ENCODE data around the gene ZNF574. TPM values are rescaled to one million over a fixed set of nuclear protein-coding genes. Genes with fewer than 3 reads are reported as not detected.

The ZNF574 gene
- total and polyA plus RNA-seq, 8 donors = 9.4 to 15.4 (median 12.7) TPM

- DNase-seq = no peak
- intact Hi-C loops (cut with DNase I) = no loop called here
- no peak for TF ChIP-seq CTCF (IDR thresholded peaks at IDR 0.05)
Measured at GRCh38 chr19:42117076-42117475, 41.1 kb downstream of the ZNF574 start.

GRCh38 chr19:42120276-42120980, 44.5 kb downstream of the ZNF574 start:
- no peaks in the 10 kb centered on the region for H3K9me3 ChIP-seq
- H3K36me3 ChIP-seq = peaks cover 0 to 5% of the 10 kb centered on the region in 2 donors
- no peak overlapping the region for H3K4me3 ChIP-seq
- intact Hi-C loops (cut with DNase I) = no loop called here
- TF ChIP-seq CTCF (IDR thresholded peaks at IDR 0.05) = no peak
- peaks cover 0 to 41% of the 10 kb centered on the region in 2 donors for H3K4me1 ChIP-seq
- DNase-seq (no peak), ATAC-seq (no peak)
- peak overlapping the region in 1 of 2 donors; percentile 61 for H3K27ac ChIP-seq
- H3K27me3 ChIP-seq = peaks cover 0 to 15% of the 10 kb centered on the region in 2 donors

More at GRCh38 chr19:42117076-42117475, 41.1 kb downstream of the ZNF574 start:
- H3K36me3 ChIP-seq = peaks cover 0 to 5% of the 10 kb centered on the region in 2 donors
- H3K9me3 ChIP-seq = no peaks in the 10 kb centered on the region
- no peak overlapping the region for H3K4me3 ChIP-seq
- H3K4me1 ChIP-seq = peaks cover 0 to 17% of the 10 kb centered on the region in 2 donors
- no peak for ATAC-seq
- H3K27ac ChIP-seq = no peak overlapping the region
- H3K27me3 ChIP-seq = no peaks in the 10 kb centered on the region

- intact Hi-C loops (cut with DNase I) = no loop called here
- peaks cover 0 to 5% of the 10 kb centered on the region in 2 donors for H3K36me3 ChIP-seq
- peak overlapping the region in 1 of 2 donors; percentile 14 for H3K4me3 ChIP-seq
- TF ChIP-seq CTCF (IDR thresholded peaks at IDR 0.05) = no peak
- peaks cover 0 to 15% of the 10 kb centered on the region in 2 donors for H3K27me3 ChIP-seq
- H3K4me1 ChIP-seq = peaks cover 0 to 44% of the 10 kb centered on the region in 2 donors
- no peak for ATAC-seq
- no peaks in the 10 kb centered on the region for H3K9me3 ChIP-seq
- H3K27ac ChIP-seq = peak overlapping the region in 1 of 2 donors; percentile 61
- no peak for DNase-seq
Measured at GRCh38 chr19:42121036-42121621, 45.2 kb downstream of the ZNF574 start.

GRCh38 chr19:42121656-42122069, 45.7 kb downstream of the ZNF574 start:
- H3K27me3 ChIP-seq = peaks cover 0 to 15% of the 10 kb centered on the region in 2 donors
- H3K9me3 ChIP-seq = no peaks in the 10 kb centered on the region
- DNase-seq (peak in 2 of 4 donors; percentile 67 to 91), ATAC-seq (peak; percentile 81)
- intact Hi-C loops (cut with DNase I) = no loop called here
- H3K36me3 ChIP-seq = peaks cover 0 to 5% of the 10 kb centered on the region in 2 donors
- peak overlapping the region in 1 of 2 donors; percentile 14 for H3K4me3 ChIP-seq
- no peak for TF ChIP-seq CTCF (IDR thresholded peaks at IDR 0.05)
- H3K4me1 ChIP-seq = peaks cover 0 to 47% of the 10 kb centered on the region in 2 donors
- H3K27ac ChIP-seq = peak overlapping the region in 1 of 2 donors; percentile 61
